C4-2B (cell line): ENCODE data around the gene TBC1D22A.

Experiments
- ZFX ChIP-seq: fragments of 450-650 bp; IDR thresholded peaks from 2 replicates; pipeline ENCODE4 v1.6.1; 2017
- TF ChIP-seq, protein P1 (sequence below): fragments of 450-650 bp; conservative IDR thresholded peaks from 2 replicates; pipeline ENCODE4 v1.5.1; 2017; ENCODE audit warnings: mild to moderate bottlenecking

DNA sequence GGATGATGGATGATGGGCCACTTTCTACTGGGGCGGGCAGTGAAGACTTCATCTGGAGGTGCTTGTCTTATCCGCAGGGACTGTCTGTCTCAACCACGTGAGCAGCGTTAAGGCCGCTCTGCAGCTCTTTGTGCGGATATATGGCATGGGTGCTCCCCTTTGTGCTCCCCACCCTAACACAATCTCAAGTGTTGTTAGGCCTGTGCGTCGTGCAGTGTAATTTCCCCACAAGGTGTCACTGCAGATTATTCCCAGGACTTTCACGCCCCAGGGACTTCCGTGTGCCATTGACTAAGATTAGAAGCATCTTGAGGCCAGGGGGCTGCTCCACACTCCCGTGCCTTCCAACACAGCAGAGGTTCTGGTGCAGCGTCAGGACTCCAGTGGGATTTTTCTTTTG, 65.3 kb downstream of the TBC1D22A start:
- TF ChIP-seq, protein P1, sequence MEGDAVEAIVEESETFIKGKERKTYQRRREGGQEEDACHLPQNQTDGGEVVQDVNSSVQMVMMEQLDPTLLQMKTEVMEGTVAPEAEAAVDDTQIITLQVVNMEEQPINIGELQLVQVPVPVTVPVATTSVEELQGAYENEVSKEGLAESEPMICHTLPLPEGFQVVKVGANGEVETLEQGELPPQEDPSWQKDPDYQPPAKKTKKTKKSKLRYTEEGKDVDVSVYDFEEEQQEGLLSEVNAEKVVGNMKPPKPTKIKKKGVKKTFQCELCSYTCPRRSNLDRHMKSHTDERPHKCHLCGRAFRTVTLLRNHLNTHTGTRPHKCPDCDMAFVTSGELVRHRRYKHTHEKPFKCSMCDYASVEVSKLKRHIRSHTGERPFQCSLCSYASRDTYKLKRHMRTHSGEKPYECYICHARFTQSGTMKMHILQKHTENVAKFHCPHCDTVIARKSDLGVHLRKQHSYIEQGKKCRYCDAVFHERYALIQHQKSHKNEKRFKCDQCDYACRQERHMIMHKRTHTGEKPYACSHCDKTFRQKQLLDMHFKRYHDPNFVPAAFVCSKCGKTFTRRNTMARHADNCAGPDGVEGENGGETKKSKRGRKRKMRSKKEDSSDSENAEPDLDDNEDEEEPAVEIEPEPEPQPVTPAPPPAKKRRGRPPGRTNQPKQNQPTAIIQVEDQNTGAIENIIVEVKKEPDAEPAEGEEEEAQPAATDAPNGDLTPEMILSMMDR, result no peak
- no peak for TF ChIP-seq ZFX
